Measurements from ENCODE around the gene WBP4. TPM values are rescaled to one million over a fixed set of nuclear protein-coding genes. Genes with fewer than 3 reads are reported as not detected.

WBP4 gene
- total and polyA plus RNA-seq, 11 donors: 12.4 to 29.9 (median 20.6) TPM

DNA sequence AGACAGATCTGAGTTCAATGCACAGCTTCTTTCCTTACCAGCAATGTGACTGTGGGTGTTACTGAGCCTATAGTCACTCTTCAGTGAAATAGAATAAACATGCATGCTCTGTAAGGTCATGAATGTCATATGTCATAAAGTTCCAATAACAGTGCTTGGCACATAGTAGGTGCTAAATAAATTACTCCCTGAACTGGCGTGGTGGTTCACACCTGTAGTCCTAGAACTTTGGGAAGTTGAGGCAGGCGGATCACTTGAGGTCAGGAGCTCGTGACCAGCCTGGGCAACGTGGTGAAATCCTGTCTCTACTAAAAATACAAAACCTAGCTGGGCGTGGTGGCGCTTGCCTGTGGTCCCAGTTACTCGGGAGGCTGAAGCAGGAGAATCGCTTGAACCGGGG is 13.2 kb downstream of the WBP4 start:
- peaks cover 0 to 100% (median 94%) of the 10 kb centered on the region in 9 donors for H3K36me3 ChIP-seq
- WGBS, 4 donors: 90 to 92% (median 91%) methylated on average over 9 of the region's 9 CpGs
- intact Hi-C loops (cut with DNase I): loop anchor here in 4 of 10 donors (2.0 to 5.0 kb wide), 3 partner anchors 146 to 148 kb away; no protein-coding TSS in a partner anchor
- TF ChIP-seq, protein P1, sequence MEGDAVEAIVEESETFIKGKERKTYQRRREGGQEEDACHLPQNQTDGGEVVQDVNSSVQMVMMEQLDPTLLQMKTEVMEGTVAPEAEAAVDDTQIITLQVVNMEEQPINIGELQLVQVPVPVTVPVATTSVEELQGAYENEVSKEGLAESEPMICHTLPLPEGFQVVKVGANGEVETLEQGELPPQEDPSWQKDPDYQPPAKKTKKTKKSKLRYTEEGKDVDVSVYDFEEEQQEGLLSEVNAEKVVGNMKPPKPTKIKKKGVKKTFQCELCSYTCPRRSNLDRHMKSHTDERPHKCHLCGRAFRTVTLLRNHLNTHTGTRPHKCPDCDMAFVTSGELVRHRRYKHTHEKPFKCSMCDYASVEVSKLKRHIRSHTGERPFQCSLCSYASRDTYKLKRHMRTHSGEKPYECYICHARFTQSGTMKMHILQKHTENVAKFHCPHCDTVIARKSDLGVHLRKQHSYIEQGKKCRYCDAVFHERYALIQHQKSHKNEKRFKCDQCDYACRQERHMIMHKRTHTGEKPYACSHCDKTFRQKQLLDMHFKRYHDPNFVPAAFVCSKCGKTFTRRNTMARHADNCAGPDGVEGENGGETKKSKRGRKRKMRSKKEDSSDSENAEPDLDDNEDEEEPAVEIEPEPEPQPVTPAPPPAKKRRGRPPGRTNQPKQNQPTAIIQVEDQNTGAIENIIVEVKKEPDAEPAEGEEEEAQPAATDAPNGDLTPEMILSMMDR (IDR thresholded peaks at IDR 0.05): no peak
- TF ChIP-seq POLR2A (IDR thresholded peaks at IDR 0.05): no peak
- no peaks in the 10 kb centered on the region for H3K4me1 ChIP-seq
- no peaks in the 10 kb centered on the region for H3K9me3 ChIP-seq
- DNase-seq: no peak
- no peak overlapping the region for H3K27ac ChIP-seq
- H3K4me3 ChIP-seq: no peak overlapping the region
- no peaks in the 10 kb centered on the region for H3K27me3 ChIP-seq
- no peak for ATAC-seq

DNA sequence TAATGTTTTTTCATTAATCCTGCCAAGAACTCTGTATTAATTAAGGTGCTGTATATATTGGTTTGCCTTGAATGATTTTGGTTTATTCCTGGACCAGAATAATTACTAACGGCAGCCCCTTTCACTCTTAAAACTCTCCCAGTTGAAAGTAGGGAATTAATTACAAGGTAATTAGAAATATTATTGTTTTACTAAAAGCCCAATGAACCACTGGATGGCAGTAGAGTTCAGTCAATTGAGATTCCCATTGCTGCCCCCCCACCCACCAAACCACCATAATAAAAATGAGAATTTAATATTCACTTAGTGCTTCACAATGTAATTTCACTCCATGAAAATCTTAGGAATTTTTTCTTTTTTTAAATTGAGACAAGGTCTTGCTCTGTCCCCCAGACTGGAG is 13.7 kb downstream of the WBP4 start:
- no peak for DNase-seq
- 25 to 55% (median 42%) methylated on average over 1 of the region's 1 CpG for WGBS, 4 donors
- Histone ChIP-seq H3K27me3 (no peaks in the 10 kb centered on the region), H3K4me1 (no peaks in the 10 kb centered on the region), H3K4me3 (no peak overlapping the region), H3K27ac (no peak overlapping the region), H3K36me3 (peaks cover 0 to 100% (median 93%) of the 10 kb centered on the region in 9 donors), H3K9me3 (no peaks in the 10 kb centered on the region)
- intact Hi-C loops (cut with DNase I): loop anchor here in 7 of 10 donors (1.0 to 5.0 kb wide), 4 partner anchors 52 to 148 kb away; no protein-coding TSS in a partner anchor
- ATAC-seq: peak in 1 of 4 donors; percentile 45
- TF ChIP-seq, protein P1 (IDR thresholded peaks at IDR 0.05): peak; percentile 30 to 67 (median 58)
- TF ChIP-seq POLR2A (IDR thresholded peaks at IDR 0.05): no peak

DNA sequence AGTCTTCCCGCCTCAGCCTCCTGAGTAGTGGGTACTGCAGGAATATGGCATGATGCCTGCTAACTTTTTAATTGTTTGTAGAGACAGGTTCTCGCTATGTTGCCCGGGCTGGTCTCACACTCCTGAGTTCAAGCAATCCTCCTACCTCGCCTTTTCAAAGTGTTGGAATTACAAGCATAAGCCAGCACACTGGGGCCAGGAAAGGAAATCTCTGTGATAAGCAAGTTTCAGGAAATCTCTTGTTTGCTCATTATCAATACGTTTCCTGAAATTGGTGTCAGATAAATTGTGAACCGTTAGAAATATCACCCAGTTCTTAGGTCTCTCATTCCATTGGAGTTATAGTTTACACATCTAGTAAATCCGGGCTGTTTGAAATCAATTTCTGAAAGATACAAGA is 14.2 kb downstream of the WBP4 start:
- Histone ChIP-seq H3K27me3 (no peaks in the 10 kb centered on the region), H3K36me3 (peaks cover 0 to 100% (median 93%) of the 10 kb centered on the region in 9 donors), H3K4me3 (no peak overlapping the region), H3K9me3 (no peaks in the 10 kb centered on the region), H3K4me1 (no peaks in the 10 kb centered on the region), H3K27ac (no peak overlapping the region)
- intact Hi-C loops (cut with DNase I): loop anchor here in 7 of 10 donors (1.0 to 5.0 kb wide), 4 partner anchors 52 to 147 kb away; no protein-coding TSS in a partner anchor
- TF ChIP-seq, protein P1 (IDR thresholded peaks at IDR 0.05): no peak
- TF ChIP-seq POLR2A (IDR thresholded peaks at IDR 0.05): no peak
- DNase-seq (no peak), ATAC-seq (no peak)
- 80 to 88% (median 86%) methylated on average over 7 of the region's 7 CpGs for WGBS, 4 donors

DNA sequence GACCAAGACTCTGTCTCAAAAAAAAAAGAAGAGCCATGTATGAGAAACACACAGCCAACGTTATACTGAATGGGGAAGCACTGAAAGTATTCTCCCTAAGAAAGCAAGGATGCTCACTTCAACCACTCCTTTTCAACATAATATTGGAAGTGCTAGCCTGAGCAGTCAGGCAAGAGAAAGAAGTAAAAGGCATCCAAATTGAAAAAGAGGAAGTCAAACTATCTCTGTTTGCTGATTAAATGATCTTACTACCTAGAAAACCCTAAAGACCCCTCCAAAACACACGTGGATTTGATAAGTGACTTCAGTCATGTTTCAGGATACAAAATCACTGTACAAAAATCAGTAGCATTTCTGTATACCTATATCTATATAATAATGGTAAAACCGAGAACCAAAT is 16.2 kb downstream of the WBP4 start:
- DNase-seq: no peak
- H3K36me3 ChIP-seq: peaks cover 0 to 100% (median 93%) of the 10 kb centered on the region in 9 donors
- intact Hi-C loops (cut with DNase I): loop anchor here in 2 of 10 donors (2.0 to 5.0 kb wide), 2 partner anchors 50 to 147 kb away; no protein-coding TSS in a partner anchor
- no peaks in the 10 kb centered on the region for H3K9me3 ChIP-seq
- no peak for ATAC-seq
- H3K27me3 ChIP-seq: no peaks in the 10 kb centered on the region
- H3K4me1 ChIP-seq: no peaks in the 10 kb centered on the region
- no peak for TF ChIP-seq POLR2A (IDR thresholded peaks at IDR 0.05)
- TF ChIP-seq, protein P1 (IDR thresholded peaks at IDR 0.05): no peak
- H3K27ac ChIP-seq: no peak overlapping the region
- H3K4me3 ChIP-seq: no peak overlapping the region
- 76 to 88% (median 81%) methylated on average over 3 of the region's 3 CpGs for WGBS, 4 donors

Measured in heart left ventricle (tissue), 16 donors.